Panc1 (cell line): ENCODE measurements around the gene TEX52.

ENCODE experiments used
- POLR2AphosphoS5 ChIP-seq: IDR thresholded peaks from 2 replicates; pipeline ENCODE4 v1.6.1; 2012; ENCODE audit warnings: mild to moderate bottlenecking, low read depth, low read length, moderate library complexity
- TCF7L2 ChIP-seq: IDR thresholded peaks from 2 replicates; pipeline ENCODE4 v1.6.1; 2011; ENCODE audit warnings: mild to moderate bottlenecking, low read depth, low read length, inconsistent platforms
- TF ChIP-seq, protein P1 (sequence below): fragments of 450-650 bp; IDR thresholded peaks from 2 replicates; pipeline ENCODE4 v1.5.1; 2017; ENCODE audit warnings: mild to moderate bottlenecking

DNA sequence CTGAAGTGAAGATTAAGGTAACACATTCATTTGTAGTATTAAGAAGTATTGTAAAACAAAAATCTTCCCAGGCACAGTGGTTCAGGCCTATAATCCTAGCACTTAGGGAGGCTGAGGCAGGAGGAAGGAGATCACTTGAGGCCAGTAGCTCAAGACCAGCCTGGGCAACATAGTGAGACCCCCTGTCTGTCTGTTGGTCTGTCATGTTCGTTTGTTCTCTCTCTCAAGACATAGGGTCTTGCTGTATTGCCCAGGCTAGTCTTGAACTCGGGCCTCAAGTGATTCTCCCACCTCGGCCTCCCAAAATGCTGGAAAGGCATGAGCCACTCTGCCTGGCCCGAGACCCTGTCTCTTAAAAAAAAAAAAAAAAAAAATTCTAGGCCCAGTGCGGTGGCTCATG, 40.6 kb upstream of the TEX52 start:
- TF ChIP-seq, protein P1, sequence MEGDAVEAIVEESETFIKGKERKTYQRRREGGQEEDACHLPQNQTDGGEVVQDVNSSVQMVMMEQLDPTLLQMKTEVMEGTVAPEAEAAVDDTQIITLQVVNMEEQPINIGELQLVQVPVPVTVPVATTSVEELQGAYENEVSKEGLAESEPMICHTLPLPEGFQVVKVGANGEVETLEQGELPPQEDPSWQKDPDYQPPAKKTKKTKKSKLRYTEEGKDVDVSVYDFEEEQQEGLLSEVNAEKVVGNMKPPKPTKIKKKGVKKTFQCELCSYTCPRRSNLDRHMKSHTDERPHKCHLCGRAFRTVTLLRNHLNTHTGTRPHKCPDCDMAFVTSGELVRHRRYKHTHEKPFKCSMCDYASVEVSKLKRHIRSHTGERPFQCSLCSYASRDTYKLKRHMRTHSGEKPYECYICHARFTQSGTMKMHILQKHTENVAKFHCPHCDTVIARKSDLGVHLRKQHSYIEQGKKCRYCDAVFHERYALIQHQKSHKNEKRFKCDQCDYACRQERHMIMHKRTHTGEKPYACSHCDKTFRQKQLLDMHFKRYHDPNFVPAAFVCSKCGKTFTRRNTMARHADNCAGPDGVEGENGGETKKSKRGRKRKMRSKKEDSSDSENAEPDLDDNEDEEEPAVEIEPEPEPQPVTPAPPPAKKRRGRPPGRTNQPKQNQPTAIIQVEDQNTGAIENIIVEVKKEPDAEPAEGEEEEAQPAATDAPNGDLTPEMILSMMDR = no peak
- TF ChIP-seq POLR2AphosphoS5 (no peak), TCF7L2 (no peak)
